ENCODE measurements around the gene BRI3.

BRI3 gene

GRCh38 chr7:98329791-98330373 lies 48.4 kb downstream of the BRI3 start:
- Histone ChIP-seq H3K27ac (ENCODE audit: low read depth, low read length) (no peak overlapping the region), H3K36me3 (ENCODE audit: control insufficient read depth, insufficient read depth, low read length) (peaks cover 3% of the 10 kb centered on the region; the same call in 1 of the 2 replicates), H3K4me3 (ENCODE audit: low read depth, low read length) (no peak overlapping the region), H3K4me1 (ENCODE audit: control insufficient read depth, insufficient read depth, low read length) (no peaks in the 10 kb centered on the region; the same call in 1 of the 2 replicates), H3K9ac (ENCODE audit: low read length) (no peak overlapping the region), H3K27me3 (ENCODE audit: control insufficient read depth, insufficient read depth, low read length) (no peaks in the 10 kb centered on the region), H3K9me3 (ENCODE audit: control insufficient read depth, insufficient read depth, low read depth, low read length) (peaks cover 5% of the 10 kb centered on the region)

DNA sequence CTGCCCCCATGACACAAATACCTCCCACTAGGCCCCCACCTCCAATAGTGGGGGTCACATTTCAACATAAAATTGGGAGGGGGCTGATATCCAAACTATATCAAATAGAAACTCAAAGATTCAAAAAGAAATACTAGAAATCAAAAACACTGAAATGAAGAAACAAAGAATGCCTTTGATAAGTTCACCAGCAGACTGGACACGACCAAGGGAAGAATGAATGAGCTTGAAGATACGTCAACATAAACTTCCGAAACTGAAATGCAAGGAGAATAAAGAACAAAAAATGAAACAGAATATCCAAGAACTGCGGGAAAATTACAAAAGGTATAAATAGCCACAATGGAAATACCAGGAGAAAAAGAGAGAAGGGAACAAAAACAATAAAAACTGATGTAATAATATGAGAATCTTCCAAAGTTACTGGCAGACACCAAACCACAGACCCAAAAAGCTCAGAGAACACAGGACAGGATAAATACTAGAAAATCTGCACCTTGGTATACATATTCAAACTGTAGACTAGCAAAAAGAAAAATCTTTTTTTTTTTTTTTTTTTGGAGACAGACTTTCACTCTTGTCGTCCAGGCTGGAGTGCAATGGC lies 49.5 kb downstream of the BRI3 start:
- H3K36me3 ChIP-seq (ENCODE audit: control insufficient read depth, insufficient read depth, low read length) = peaks cover 3% of the 10 kb centered on the region; the same call in 1 of the 2 replicates
- no peaks in the 10 kb centered on the region; the same call in 1 of the 2 replicates for H3K4me1 ChIP-seq (ENCODE audit: control insufficient read depth, insufficient read depth, low read length)
- peaks cover 5% of the 10 kb centered on the region for H3K9me3 ChIP-seq (ENCODE audit: control insufficient read depth, insufficient read depth, low read depth, low read length)
- H3K4me3 ChIP-seq (ENCODE audit: low read depth, low read length) = no peak overlapping the region
- H3K9ac ChIP-seq (ENCODE audit: low read length) = no peak overlapping the region
- H3K27me3 ChIP-seq (ENCODE audit: control insufficient read depth, insufficient read depth, low read length) = no peaks in the 10 kb centered on the region
- no peak overlapping the region for H3K27ac ChIP-seq (ENCODE audit: low read depth, low read length)

GRCh38 chr7:98334081-98334480 lies 52.6 kb downstream of the BRI3 start:
- Histone ChIP-seq H3K9me3 (ENCODE audit: control insufficient read depth, insufficient read depth, low read depth, low read length) (peaks cover 5% of the 10 kb centered on the region), H3K27ac (ENCODE audit: low read depth, low read length) (no peak overlapping the region), H3K27me3 (ENCODE audit: control insufficient read depth, insufficient read depth, low read length) (no peaks in the 10 kb centered on the region), H3K4me3 (ENCODE audit: low read depth, low read length) (no peak overlapping the region), H3K9ac (ENCODE audit: low read length) (no peak overlapping the region), H3K36me3 (ENCODE audit: control insufficient read depth, insufficient read depth, low read length) (peaks cover 3% of the 10 kb centered on the region; the same call in 1 of the 2 replicates), H3K4me1 (ENCODE audit: control insufficient read depth, insufficient read depth, low read length) (no peaks in the 10 kb centered on the region; the same call in 1 of the 2 replicates)

DNA sequence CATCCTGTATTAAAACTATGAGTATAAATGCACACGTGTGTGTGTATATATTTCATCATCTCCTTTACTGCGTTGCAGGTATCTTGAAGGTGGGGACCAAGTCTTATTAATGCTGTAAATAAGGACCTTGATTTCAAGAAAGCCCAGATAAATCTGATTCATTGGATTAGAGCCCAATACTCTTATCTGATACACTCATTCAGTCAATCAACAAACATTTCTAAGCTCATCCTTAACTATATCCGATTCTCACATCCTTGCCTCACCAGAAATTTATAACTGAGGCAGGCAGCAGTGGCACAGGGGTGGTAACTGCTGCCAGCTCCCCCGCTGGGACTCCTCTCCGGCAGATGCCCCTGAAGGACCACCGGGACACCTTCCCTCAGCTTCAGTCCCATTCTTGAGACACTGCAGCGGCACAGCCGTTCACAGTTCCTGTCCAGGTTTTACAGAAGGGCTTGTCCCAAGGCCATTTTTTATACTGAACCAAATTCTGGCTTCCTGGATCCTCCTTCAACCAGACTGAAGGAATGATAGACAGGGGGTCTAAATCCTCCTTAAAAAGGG lies 54.0 kb downstream of the BRI3 start:
- peaks cover 5% of the 10 kb centered on the region for H3K9me3 ChIP-seq (ENCODE audit: control insufficient read depth, insufficient read depth, low read depth, low read length)
- H3K36me3 ChIP-seq (ENCODE audit: control insufficient read depth, insufficient read depth, low read length) = peaks cover 3% of the 10 kb centered on the region; the same call in 1 of the 2 replicates
- H3K4me3 ChIP-seq (ENCODE audit: low read depth, low read length) = no peak overlapping the region
- no peaks in the 10 kb centered on the region for H3K4me1 ChIP-seq (ENCODE audit: control insufficient read depth, insufficient read depth, low read length)
- H3K27ac ChIP-seq (ENCODE audit: low read depth, low read length) = no peak overlapping the region
- no peak overlapping the region for H3K9ac ChIP-seq (ENCODE audit: low read length)
- no peaks in the 10 kb centered on the region for H3K27me3 ChIP-seq (ENCODE audit: control insufficient read depth, insufficient read depth, low read length)

- Histone ChIP-seq H3K4me3 (ENCODE audit: low read depth, low read length) (no peak overlapping the region), H3K9me3 (ENCODE audit: control insufficient read depth, insufficient read depth, low read depth, low read length) (no peaks in the 10 kb centered on the region), H3K27ac (ENCODE audit: low read depth, low read length) (no peak overlapping the region), H3K4me1 (ENCODE audit: control insufficient read depth, insufficient read depth, low read length) (no peaks in the 10 kb centered on the region), H3K9ac (ENCODE audit: low read length) (no peak overlapping the region), H3K36me3 (ENCODE audit: control insufficient read depth, insufficient read depth, low read length) (no peaks in the 10 kb centered on the region), H3K27me3 (ENCODE audit: control insufficient read depth, insufficient read depth, low read length) (no peaks in the 10 kb centered on the region)
Observed at GRCh38 chr7:98338441-98338840, 57.0 kb downstream of the BRI3 start.

DNA sequence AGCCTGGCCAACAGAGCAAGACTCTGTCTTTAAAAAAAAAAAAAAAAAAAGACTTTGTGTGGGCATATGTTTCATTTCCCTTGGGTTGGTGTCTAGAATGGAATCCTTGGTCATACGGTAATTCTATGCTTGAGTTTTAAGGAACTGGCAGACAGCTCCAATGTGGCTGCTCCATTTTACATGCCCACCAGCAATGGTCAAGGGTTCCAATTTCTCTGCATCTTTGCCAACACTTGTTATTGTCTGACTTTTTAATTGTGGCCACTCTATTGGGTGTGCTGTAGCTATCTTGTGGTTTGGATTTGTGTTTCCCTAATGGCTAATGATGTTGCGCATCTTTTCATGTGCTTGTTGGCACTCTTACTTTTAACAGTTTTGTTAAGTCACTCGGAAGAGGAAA lies 57.6 kb downstream of the BRI3 start:
- no peak overlapping the region for H3K27ac ChIP-seq (ENCODE audit: low read depth, low read length)
- H3K9ac ChIP-seq (ENCODE audit: low read length) = no peak overlapping the region
- no peaks in the 10 kb centered on the region for H3K27me3 ChIP-seq (ENCODE audit: control insufficient read depth, insufficient read depth, low read length)
- H3K4me1 ChIP-seq (ENCODE audit: control insufficient read depth, insufficient read depth, low read length) = no peaks in the 10 kb centered on the region
- no peaks in the 10 kb centered on the region for H3K36me3 ChIP-seq (ENCODE audit: control insufficient read depth, insufficient read depth, low read length)
- H3K9me3 ChIP-seq (ENCODE audit: control insufficient read depth, insufficient read depth, low read depth, low read length) = no peaks in the 10 kb centered on the region
- H3K4me3 ChIP-seq (ENCODE audit: low read depth, low read length) = no peak overlapping the region

GRCh38 chr7:98341106-98341505 lies 59.6 kb downstream of the BRI3 start:
- Histone ChIP-seq H3K4me3 (ENCODE audit: low read depth, low read length) (no peak overlapping the region), H3K36me3 (ENCODE audit: control insufficient read depth, insufficient read depth, low read length) (no peaks in the 10 kb centered on the region), H3K4me1 (ENCODE audit: control insufficient read depth, insufficient read depth, low read length) (no peaks in the 10 kb centered on the region), H3K9me3 (ENCODE audit: control insufficient read depth, insufficient read depth, low read depth, low read length) (no peaks in the 10 kb centered on the region), H3K27ac (ENCODE audit: low read depth, low read length) (no peak overlapping the region), H3K27me3 (ENCODE audit: control insufficient read depth, insufficient read depth, low read length) (no peaks in the 10 kb centered on the region), H3K9ac (ENCODE audit: low read length) (no peak overlapping the region)

All from HUES6 (cell line).